Medulla oblongata (tissue), 1 donor: ENCODE measurements around the gene RAB8B.

Experiments
- DNase-seq: peaks from one replicate; pipeline ENCODE4 v3.0.0-alpha.2; 2015; ENCODE audit errors: extremely low spot score

RAB8B gene

GRCh38 chr15:63188926-63189871 is at the start of gene RAB8B:
TSS of gene RAB8B (plus strand) at chr15:63189606. CDS start at chr15:63189625, 19 bp downstream.
- peak; percentile 97 for DNase-seq

- DNase-seq, result no peak
Observed at GRCh38 chr15:63140936-63141335, 48.5 kb upstream of the RAB8B start.

DNA sequence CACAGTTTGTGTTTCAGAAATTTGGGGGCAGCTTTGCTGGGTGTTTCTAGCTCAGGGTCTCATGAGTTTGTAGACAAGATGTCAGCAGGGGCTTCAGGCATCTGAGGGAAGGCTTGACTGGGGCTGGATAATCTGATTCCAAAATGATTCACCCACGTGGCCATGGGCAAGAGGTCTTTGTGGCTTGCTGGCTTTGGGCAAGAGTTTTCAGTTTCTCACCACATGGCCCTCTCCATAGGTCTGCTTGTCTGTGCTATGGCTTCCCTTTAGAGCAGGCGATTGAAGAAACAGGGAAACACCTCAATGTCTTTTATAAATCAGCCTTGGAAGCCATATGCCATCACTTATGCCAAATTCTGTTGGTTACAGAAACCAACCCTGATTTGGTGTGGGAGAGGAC is 44.0 kb upstream of the RAB8B start:
- no peak for DNase-seq

GRCh38 chr15:63146684-63147083 is 42.7 kb upstream of the RAB8B start:
- no peak for DNase-seq

- DNase-seq, result no peak
Observed at GRCh38 chr15:63151665-63152064, 37.7 kb upstream of the RAB8B start.

- no peak for DNase-seq
Observed at GRCh38 chr15:63155486-63155885, 33.9 kb upstream of the RAB8B start.

GRCh38 chr15:63156086-63156710 is 33.2 kb upstream of the RAB8B start:
- DNase-seq, result peak; percentile 48

- peak; percentile 67 for DNase-seq
Observed at GRCh38 chr15:63156755-63157117, 32.7 kb upstream of the RAB8B start.

DNA sequence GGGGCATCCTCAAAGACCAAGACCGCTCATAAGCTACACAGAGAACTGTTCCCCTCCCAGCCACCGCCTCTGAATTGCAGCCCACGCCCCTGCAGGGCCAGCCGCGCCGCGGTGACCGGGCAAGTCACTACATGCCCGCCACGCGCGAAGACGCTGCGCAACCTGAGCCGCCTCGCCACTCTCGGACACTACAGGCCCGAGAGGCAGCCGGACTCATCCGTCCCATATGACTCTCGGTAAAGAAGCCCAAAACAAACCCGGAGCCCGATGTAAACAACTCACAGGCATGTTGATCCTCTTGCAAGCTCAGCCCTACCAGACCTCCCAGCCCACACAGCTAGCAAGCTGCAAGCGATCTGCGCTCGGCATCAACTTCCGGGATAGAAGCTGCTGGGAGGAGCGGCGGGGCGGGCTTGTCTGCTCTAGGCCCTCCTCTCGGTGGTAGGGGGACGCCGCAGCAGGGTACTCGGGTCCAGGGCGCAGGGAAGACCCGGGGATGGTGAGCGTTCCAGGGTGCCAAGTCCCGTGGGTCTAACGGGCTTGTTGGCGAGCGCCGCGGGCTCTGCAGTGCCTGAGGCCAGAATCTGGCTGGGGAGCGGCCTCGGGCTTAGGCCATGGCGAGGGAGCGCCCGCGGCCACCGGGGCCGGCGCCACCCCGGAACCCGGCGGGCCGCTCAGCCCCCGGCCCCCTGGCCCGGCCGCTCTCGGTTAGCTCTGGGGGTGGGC is 32.1 kb upstream of the RAB8B start, which contains the start of gene RPS27L:
Gene RPS27L (minus strand): TSS at position 360 of the 726 bp plus-strand sequence. CDS start 72 bp downstream, at position 288.
- peak; percentile 93 for DNase-seq

- DNase-seq, result peak; percentile 72
Observed at GRCh38 chr15:63157891-63158431, 31.4 kb upstream of the RAB8B start.

DNA sequence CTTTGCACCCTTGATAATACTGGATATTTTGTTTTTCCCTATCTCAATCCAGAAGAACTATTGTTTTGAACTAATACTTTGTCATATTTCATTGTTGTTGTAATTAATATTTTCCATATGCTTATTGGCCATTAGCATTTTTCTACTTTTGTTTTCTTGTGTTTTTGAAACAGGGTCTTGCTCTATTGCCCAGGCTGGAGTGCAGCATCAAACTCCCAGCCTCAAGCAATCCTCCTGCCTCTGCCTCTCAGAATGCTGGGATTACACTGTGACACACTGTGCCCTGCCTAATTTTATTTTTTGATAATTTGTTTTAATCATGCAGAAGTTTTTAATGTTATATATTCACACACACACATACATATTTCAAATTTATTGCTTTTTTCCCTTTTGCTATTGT is 28.8 kb upstream of the RAB8B start:
- no peak for DNase-seq

DNA sequence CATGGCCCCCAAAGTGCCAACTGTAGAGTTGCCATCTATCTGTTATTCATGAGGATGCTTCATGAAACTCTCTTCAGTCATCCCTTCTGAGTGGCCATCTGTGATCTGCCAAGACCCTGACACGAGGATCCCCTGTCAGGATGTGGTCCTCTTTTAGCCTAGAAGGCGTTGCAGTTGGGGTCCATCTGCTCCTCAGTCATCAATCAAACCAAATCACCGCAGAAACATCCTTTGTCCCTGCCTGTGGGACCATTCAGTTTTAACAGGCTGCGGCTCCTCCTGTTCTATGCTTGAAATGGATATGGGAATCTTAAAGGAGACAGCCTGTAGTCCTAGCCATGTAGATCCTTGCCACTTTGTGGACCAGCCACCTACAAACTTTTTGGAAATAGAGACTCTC is 26.2 kb upstream of the RAB8B start:
- no peak for DNase-seq

DNA sequence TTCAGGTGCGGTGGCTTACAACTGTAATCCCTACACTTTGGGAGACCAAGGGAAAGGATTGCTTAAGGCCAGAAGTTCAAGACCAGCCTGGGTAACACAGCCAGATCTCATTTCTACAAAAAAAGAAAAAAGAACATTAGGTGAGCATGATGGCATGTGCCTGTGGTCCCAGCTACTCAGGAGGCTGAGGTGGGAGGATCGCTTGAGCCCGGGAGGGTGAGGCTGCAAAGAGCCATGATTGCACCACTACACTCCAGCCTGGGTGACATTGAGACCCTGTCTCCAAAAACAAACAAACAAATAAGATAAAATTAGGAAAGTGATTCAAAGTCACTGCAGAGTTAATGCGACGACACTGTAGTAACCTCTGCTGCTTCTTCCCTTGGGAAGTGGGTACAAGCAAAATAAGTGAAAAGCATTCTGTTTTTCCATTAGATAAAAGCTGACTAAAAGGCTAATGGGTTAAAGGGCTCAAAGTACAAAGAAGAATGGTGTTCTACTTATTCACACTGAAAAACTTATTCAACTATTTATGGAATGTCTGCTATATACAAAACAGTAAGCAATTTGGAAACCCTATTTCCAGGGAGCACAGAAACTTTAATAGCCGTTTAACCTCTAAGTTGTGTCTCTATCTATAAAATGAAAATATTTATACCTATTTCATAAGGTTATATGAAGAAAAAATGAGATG is 24.1 kb upstream of the RAB8B start:
- DNase-seq, result no peak

GRCh38 chr15:63166219-63166618 is 23.2 kb upstream of the RAB8B start:
- DNase-seq, result no peak

GRCh38 chr15:63169788-63170187 is 19.6 kb upstream of the RAB8B start:
- no peak for DNase-seq

GRCh38 chr15:63172376-63172775 is 17.0 kb upstream of the RAB8B start:
- no peak for DNase-seq

DNA sequence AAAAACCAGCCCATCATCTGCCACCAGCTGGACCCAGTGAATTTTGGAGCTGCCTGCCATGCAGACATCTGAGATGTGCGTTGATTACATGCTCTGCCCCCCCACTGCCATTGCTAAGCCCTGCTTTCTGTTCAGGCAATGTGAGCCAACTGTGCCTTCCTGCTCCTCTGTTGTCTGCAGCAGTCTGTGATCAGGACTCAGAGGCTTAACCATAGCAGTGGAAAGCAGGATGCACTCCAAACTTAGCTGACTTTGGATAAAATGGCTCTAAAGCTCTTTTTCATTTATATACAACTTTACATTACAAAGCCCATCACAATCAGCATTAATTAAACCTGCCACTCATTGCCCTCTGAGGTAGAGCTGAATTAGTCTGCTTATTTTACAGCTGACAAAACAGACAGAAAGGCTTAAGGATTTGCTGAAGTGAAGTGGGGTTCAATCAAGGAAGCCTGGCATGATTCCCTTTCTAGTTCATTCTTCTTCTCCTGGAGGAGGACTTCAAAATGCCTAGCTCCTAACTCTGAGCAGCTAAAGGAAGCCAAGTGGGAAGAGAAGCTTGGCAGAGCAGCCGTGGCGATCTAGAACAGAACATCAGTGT is 16.5 kb upstream of the RAB8B start:
- DNase-seq, result peak; percentile 58

DNA sequence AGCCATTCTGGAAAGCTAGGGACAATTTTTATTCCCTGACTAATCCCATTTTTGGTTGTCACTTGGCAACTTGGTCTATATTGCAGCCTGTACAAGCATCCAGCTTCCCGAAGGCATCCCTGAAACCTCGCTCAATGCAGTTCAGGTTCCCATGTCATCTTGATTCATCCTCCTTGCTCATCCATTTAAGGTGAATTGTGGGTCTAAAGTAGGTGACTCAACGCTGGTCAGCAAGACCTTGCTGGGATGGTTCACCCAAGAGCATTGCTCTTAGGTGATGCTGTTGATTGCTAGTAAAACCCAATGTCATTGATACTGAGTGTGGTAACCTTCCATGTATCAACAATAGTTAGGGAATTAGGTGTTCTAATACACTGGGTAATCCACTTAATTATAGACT is 13.1 kb upstream of the RAB8B start:
- no peak for DNase-seq

GRCh38 chr15:63178034-63178433 is 11.4 kb upstream of the RAB8B start:
- no peak for DNase-seq

- no peak for DNase-seq
Observed at GRCh38 chr15:63180746-63181145, 8.7 kb upstream of the RAB8B start.

DNA sequence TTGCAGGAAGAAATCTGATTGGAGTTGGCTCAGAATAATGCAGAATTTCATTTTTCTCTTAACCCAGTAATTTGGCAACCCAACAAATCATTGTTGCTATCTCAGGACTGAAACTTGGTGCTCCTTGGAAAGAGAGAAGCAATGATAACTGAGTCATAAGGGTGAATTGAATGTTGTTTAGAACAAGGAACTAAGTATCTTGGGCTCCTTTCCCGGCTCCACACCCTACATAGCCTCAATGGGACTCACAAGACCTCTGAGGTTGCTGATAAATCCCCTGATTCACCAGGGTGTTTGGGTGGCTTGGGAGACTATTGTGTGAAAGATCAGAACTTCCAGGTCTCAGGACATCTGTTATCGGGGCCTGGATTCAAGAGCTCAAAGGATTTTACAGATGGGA is 7.8 kb upstream of the RAB8B start:
- no peak for DNase-seq
